Endothelial cell of umbilical vein (primary cell): ENCODE measurements around the gene DYNC2LI1.

Experiments used
- GATA2 ChIP-seq: IDR thresholded peaks from 2 replicates; pipeline ENCODE4 v1.7.0; 2011; ENCODE audit warnings: low read depth, mild to moderate bottlenecking, moderate library complexity, mixed read lengths, low read length; ENCODE audit not compliant: insufficient read length, insufficient read depth
- POLR2A ChIP-seq: IDR thresholded peaks from 2 replicates; pipeline ENCODE4 v1.6.1; 2012; ENCODE audit warnings: low read depth, mild to moderate bottlenecking, control low read depth, low read length

DNA sequence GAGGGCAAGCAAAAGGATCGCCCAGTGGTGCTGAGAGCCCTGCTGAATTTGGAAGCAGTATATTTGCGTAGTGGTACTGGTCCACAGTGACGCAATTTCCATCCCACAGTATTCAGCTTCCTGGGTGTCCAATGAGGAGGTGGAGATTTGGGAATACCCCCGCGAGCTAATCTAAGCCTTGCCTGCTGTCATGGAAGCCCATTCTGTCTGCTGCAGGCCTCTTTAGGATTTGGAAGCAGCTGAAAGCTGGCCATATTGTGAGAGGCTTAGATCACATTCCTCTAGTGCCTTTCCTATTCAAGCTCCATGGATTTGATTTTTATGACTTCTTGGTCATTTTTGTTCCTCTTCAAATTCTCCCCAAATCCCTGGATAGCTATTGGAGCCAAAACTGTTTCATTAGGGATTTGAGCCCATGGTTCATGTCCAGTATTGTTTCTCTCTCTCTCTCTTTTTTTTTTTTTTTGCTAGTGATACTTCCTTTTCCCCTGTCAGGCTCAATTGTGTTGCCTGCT, 22.3 kb upstream of the DYNC2LI1 start:
- TF ChIP-seq POLR2A (no peak), GATA2 (no peak)
